ENCODE measurements around the gene UBAC2. TPM values are rescaled to one million over a fixed set of nuclear protein-coding genes. Genes with fewer than 3 reads are reported as not detected.

UBAC2 gene
- total and polyA plus RNA-seq, 9 donors: 38.7 to 87.5 (median 48.0) TPM

- no peaks in the 10 kb centered on the region for H3K27me3 ChIP-seq
- H3K36me3 ChIP-seq: no peaks in the 10 kb centered on the region
- WGBS, 3 donors: 95 to 98% (median 97%) methylated on average over 15 of the region's 15 CpGs
- H3K27ac ChIP-seq: no peak overlapping the region
- H3K4me1 ChIP-seq (ENCODE audit: insufficient read depth): peaks cover 2% of the 10 kb centered on the region
- no peak for DNase-seq
- no peaks in the 10 kb centered on the region for H3K9me3 ChIP-seq
- intact Hi-C loops (cut with DNase I): no loop called here
- TF ChIP-seq CTCF (IDR thresholded peaks at IDR 0.05) (no peak), POLR2A (IDR thresholded peaks at IDR 0.05) (no peak), EP300 (IDR thresholded peaks at IDR 0.05) (no peak)
- no peak overlapping the region for H3K4me3 ChIP-seq
These were observed 184.5 kb downstream of the UBAC2 start for GRCh38 chr13:99385161-99385560.

GRCh38 chr13:99385940-99386339 is 185.3 kb downstream of the UBAC2 start:
- intact Hi-C loops (cut with DNase I): no loop called here

GRCh38 chr13:99386495-99386894 is 185.8 kb downstream of the UBAC2 start:
- 75 to 79% (median 79%) methylated on average over 10 of the region's 10 CpGs for WGBS, 3 donors
- no peak overlapping the region for H3K4me3 ChIP-seq
- H3K9me3 ChIP-seq: no peaks in the 10 kb centered on the region
- H3K36me3 ChIP-seq: no peaks in the 10 kb centered on the region
- no peaks in the 10 kb centered on the region for H3K27me3 ChIP-seq
- intact Hi-C loops (cut with DNase I): no loop called here
- DNase-seq: no peak
- TF ChIP-seq CTCF (IDR thresholded peaks at IDR 0.05) (no peak), EP300 (IDR thresholded peaks at IDR 0.05) (no peak), POLR2A (IDR thresholded peaks at IDR 0.05) (no peak)
- H3K4me1 ChIP-seq (ENCODE audit: insufficient read depth): peaks cover 2% of the 10 kb centered on the region
- no peak overlapping the region for H3K27ac ChIP-seq

More at GRCh38 chr13:99385940-99386339, 185.3 kb downstream of the UBAC2 start:
- H3K27ac ChIP-seq: no peak overlapping the region
- TF ChIP-seq EP300 (IDR thresholded peaks at IDR 0.05) (no peak), POLR2A (IDR thresholded peaks at IDR 0.05) (no peak), CTCF (IDR thresholded peaks at IDR 0.05) (no peak)
- 88 to 89% (median 88%) methylated on average over 6 of the region's 6 CpGs for WGBS, 3 donors
- peaks cover 2% of the 10 kb centered on the region for H3K4me1 ChIP-seq (ENCODE audit: insufficient read depth)
- H3K36me3 ChIP-seq: no peaks in the 10 kb centered on the region
- H3K9me3 ChIP-seq: no peaks in the 10 kb centered on the region
- H3K4me3 ChIP-seq: no peak overlapping the region
- no peak for DNase-seq
- H3K27me3 ChIP-seq: no peaks in the 10 kb centered on the region

GRCh38 chr13:99386911-99387788 is 186.5 kb downstream of the UBAC2 start:
- TF ChIP-seq POLR2A (IDR thresholded peaks at IDR 0.05) (no peak), CTCF (IDR thresholded peaks at IDR 0.05) (peak in 1 of 3 donors; percentile 16)
- no peaks in the 10 kb centered on the region for H3K27me3 ChIP-seq
- no peaks in the 10 kb centered on the region for H3K9me3 ChIP-seq
- intact Hi-C loops (cut with DNase I): no loop called here
- WGBS, 3 donors: 72 to 75% (median 73%) methylated on average over 12 of the region's 12 CpGs
- no peak overlapping the region for H3K27ac ChIP-seq
- no peaks in the 10 kb centered on the region for H3K36me3 ChIP-seq
- peaks cover 2% of the 10 kb centered on the region for H3K4me1 ChIP-seq (ENCODE audit: insufficient read depth)
- DNase-seq: peak in 2 of 5 donors; percentile 39 to 65
- no peak overlapping the region for H3K4me3 ChIP-seq
